ENCODE data around the gene IFNAR1. TPM values are rescaled to one million over a fixed set of nuclear protein-coding genes. Genes with fewer than 3 reads are reported as not detected.

Gene IFNAR1
- total RNA-seq, 2 donors from 2014 or later = 30.7 to 33.1 TPM

DNA sequence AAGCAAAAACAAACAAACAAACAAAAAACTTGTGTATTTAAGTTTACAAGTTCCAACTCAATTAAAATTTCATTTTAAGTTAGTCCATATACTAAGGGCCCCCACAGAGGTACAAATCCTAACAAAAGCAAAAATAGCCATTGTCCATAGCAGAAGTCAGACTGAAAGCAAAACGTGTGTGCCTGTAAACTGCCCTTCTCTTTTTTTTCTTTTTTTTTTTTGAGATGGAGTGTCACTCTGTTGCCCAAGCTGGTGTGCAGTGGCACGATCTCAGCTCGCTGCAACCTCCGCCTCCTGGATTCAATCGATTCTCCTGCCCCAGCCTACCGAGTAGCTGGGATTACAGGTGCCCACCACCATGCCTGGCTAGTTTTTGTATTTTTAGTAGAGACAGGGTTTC is 66.9 kb downstream of the IFNAR1 start:
- intact Hi-C loops (cut with DNase I) = no loop called here
- DNase-seq = no peak
- no peak for ATAC-seq

GRCh38 chr21:33392284-33392985 is 67.7 kb downstream of the IFNAR1 start:
- ATAC-seq = no peak
- intact Hi-C loops (cut with DNase I) = no loop called here
- no peak for DNase-seq

- peak; percentile 19 to 54 for ATAC-seq
- intact Hi-C loops (cut with DNase I) = no loop called here
These were observed 68.6 kb downstream of the IFNAR1 start for GRCh38 chr21:33393348-33393747.

DNA sequence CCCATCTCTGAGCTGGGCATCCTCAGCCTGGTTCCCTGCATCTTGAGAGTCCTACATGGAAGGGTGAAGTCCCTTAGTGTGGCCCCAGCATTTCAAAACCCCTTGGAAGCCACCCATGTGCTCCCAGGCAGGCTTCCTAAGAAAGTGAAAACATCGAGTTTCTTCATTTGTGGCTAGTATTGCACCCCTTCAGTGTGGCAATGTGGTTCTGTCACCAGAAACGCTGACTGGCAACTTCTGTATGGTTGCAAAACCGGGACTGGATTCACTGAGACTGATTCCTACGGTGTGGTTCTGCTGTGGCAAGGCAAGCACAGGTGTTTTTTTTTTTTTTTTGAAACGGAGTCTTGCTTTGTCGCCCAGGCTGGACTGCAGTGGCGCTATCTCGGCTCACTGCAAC is 69.5 kb downstream of the IFNAR1 start:
- ATAC-seq = peak; percentile 59 to 71
- no peak for DNase-seq
- intact Hi-C loops (cut with DNase I) = no loop called here

More at GRCh38 chr21:33393348-33393747, 68.6 kb downstream of the IFNAR1 start:
- DNase-seq = no peak

DNA sequence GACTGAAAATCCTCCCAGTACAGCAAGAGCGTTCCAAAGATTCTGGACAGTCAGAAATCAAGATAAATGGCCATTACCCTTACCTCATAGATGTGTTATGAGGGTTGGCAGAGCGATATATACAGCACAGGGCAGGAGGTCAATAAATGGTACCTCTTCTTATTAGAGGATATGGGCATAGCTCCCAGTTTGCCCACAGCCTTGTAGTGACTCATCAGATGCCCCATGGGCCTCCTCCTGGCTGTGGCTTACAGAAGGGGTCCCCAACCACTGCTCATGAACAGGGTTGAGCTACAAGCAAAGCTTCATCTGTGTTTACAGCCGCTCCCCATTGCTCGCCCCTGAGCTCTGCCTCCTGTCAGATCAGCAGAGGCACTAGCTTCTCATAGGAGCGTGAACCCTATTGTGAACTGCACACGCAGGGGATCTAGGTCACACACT is 71.1 kb downstream of the IFNAR1 start:
- intact Hi-C loops (cut with DNase I) = no loop called here
- DNase-seq (no peak), ATAC-seq (no peak)

- DNase-seq (no peak), ATAC-seq (no peak)
- intact Hi-C loops (cut with DNase I) = no loop called here
These were observed 71.7 kb downstream of the IFNAR1 start for GRCh38 chr21:33396436-33396835.

GRCh38 chr21:33396951-33397350 is 72.2 kb downstream of the IFNAR1 start:
- peak; percentile 47 for DNase-seq
- intact Hi-C loops (cut with DNase I) = no loop called here
- peak; percentile 36 to 64 for ATAC-seq

GRCh38 chr21:33397717-33398116 is 72.9 kb downstream of the IFNAR1 start:
- DNase-seq = no peak
- intact Hi-C loops (cut with DNase I) = no loop called here
- no peak for ATAC-seq

- ATAC-seq = no peak
- DNase-seq = no peak
These were observed 73.6 kb downstream of the IFNAR1 start for GRCh38 chr21:33398361-33398760.

GRCh38 chr21:33401630-33401992 is 76.8 kb downstream of the IFNAR1 start:
- intact Hi-C loops (cut with DNase I) = no loop called here
- DNase-seq (no peak), ATAC-seq (no peak)

More at GRCh38 chr21:33398361-33398760, 73.6 kb downstream of the IFNAR1 start:
- intact Hi-C loops (cut with DNase I) = no loop called here

DNA sequence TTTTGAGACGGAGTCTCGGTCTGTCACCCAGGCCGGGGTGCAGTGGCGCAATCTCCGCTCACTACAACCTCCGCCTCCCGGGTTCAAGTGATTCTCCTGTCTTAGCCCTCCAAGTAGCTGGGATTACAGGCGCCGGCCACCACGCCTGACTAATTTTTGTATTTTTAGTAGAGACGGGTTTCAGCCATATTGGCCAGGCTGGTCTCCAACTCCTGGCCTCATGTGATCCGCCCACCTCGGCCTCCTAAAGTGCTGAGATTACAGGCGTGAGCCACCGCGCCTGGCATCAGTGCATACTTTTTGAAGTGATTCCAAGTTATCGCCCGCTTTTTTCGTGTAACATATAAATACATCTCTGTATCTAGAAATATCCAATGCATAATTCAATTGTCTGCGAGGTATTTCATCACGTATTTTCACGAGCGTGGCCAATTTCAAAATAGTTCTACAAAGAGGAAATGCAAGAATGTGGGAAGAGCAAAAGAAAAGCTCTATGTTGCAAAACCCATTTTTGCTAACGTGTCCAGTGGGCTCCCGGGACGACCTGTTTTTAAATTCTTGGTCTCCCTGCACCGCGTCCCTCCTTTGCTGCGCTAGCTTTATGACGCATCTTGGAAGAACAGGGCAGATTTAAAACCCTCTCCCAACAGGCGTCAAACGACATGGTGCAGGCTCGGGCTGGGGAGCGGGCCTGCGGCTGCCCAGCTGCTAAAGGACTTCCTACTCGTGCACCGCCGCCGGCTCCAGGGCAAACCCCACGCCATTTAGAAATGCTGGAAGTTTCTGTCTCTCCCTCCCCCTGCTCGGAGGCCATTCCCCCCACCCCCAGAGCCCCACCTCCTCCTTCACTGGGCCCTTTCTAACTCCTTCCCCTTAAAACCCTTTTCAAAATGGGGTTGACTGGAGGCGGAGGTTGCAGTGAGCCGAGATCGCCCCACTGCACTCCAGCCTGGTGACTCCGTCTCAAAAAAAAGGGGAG is 77.5 kb downstream of the IFNAR1 start:
- DNase-seq (peak; percentile 70), ATAC-seq (peak; percentile 63 to 64)
- intact Hi-C loops (cut with DNase I) = no loop called here

DNA sequence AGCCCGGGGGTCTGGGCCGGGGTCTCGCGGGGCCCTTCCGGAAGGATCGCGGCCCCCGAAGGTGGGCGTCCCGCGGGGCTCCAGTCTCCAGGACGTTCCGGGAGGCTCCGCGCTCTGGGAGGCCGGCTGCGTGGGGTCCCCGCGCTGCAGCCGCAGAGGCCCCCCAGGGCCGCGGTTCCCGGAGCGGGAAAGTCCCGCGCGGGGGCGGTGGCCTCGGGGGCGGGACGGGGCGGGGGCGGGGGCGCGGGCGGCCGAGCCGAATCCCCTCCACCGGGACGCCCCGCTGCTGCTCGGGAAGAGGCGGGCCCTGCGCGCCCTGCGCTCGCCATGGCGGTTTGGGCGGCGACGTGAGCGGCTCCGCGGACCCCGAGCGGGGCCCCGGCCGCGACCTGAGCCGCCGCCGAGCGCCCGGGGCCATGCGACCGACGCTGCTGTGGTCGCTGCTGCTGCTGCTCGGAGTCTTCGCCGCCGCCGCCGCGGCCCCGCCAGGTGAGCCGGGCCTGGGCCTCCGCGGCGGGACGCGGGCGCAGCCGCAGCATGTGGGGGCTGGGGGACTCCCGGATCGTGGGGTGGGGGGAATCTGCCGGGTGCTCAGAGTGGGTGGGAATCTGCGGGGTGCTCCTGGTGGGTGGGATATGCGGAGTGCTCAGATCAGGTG is 78.5 kb downstream of the IFNAR1 start, which contains the start of gene IFNGR2:
Gene IFNGR2, plus strand, starts transcription at position 286 of the 658 bp plus-strand sequence. Its CDS starts 131 bp downstream, at position 417.
- intact Hi-C loops (cut with DNase I) = no loop called here
- ATAC-seq (peak; percentile 66 to 80), DNase-seq (peak; percentile 64)

DNA sequence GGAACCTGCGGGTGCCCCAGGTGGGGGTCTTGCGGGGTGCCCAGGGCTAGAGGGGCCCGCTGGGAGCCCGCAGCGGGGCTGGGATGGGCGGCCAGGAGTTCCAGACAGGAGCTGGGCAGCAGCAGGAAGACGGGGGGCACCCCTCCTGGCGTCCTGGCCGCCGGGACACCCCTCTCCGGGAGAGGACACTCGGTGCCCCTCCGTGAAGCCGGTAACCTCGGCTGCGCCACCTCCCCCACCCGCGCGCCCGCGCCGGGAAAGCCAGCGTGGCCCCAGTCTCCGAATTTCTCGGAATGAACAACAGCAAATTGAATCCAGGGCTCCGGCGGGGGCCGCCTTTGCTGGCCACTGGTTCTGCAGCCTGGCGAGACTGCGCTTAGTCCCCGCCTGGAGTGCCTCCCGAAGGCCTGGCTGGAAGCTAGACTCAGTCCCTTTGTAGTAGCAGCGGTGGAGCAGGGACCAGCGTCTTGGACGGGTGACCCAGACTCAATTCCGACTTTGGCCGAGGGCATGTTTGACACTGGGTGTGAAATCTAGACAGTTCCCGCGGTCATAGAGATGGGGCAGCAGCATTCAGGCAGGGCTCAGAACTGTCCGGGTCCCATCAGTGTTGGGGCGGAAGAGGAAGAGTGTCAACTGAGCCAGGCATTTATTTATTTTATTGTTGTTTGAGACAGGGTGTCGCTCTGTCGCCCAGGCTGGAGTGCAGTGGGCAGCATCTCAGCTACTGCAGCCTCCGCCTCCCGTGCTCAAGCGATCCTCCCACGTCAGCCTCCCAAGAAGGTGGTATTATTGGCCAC is 79.2 kb downstream of the IFNAR1 start:
- ATAC-seq (peak; percentile 54 to 55), DNase-seq (peak; percentile 69)
- intact Hi-C loops (cut with DNase I) = no loop called here

DNA sequence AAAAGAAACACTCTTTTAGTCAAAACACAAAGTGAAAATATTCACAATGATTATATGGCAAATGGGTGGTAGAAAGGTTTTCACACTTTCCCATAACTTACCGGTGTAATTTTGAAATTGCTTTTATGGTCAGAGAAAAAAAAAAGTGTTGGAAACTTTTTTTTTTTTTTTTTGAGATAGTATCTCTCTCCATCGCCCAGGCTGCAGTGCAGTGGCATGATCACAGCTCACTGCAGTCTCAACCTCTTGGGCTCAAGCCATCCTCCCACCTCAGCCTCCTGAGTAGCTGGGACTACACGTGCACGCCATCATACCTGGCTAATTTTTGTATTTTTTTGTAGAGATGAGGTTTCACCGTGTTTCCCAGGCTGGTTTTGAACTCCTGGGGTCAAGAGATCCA is 81.7 kb downstream of the IFNAR1 start:
- no peak for DNase-seq
- ATAC-seq = no peak

More for the DNA sequence above, 81.7 kb downstream of the IFNAR1 start:
- intact Hi-C loops (cut with DNase I) = no loop called here

Other genes with a start within 250 kb of the IFNAR1 start
- 10 to 100 TPM; 14.6 to 26.8 TPM for gene IFNAR2, start 95.0 kb upstream of the IFNAR1 start, total RNA-seq
- gene IL10RB, start 58.6 kb upstream of the IFNAR1 start, total RNA-seq = 10 to 100 TPM; 14.9 to 16.7 TPM
- gene IFNGR2, start 78.4 kb downstream of the IFNAR1 start, total RNA-seq = 10 to 100 TPM; 47.3 TPM
- gene TMEM50B, start 155.0 kb downstream of the IFNAR1 start, total RNA-seq = 10 to 100 TPM; 33.1 to 39.7 TPM
- gene DNAJC28, start 166.7 kb downstream of the IFNAR1 start, total RNA-seq = 1 to 10 TPM; 5.4 to 5.5 TPM
- gene GART, start 217.1 kb downstream of the IFNAR1 start, total RNA-seq = 10 to 100 TPM; 30.6 to 48.8 TPM
- 100 to 1,000 TPM; 152 to 189 TPM for gene SON, start 218.1 kb downstream of the IFNAR1 start, total RNA-seq

All from left cardiac atrium (tissue), 4 donors.